Measurements from ENCODE around the gene TEKT1.
"Not testable (repeated sequence)": the region's sequence is repeated elsewhere in the genome, so short reads cannot be mapped to it uniquely, and the experiment has no call there.

Gene TEKT1

GRCh38 chr17:6843241-6843880, 11.8 kb upstream of the TEKT1 start:
- no peak for DNase-seq (ENCODE audit: low read depth)
- peak; percentile 41 for TF ChIP-seq CTCF (IDR thresholded peaks at IDR 0.05; ENCODE audit: low read depth, low read length, missing control alignments)
- no peak overlapping the region for H3K4me3 ChIP-seq (ENCODE audit: low read depth, low read length)

GRCh38 chr17:6841769-6842168, 10.2 kb upstream of the TEKT1 start:
- not testable (repeated sequence) for DNase-seq (ENCODE audit: low read depth); H3K4me3 ChIP-seq (ENCODE audit: low read depth, low read length)

- no peak for TF ChIP-seq CTCF (IDR thresholded peaks at IDR 0.05; ENCODE audit: low read depth, low read length, missing control alignments)
- DNase-seq (ENCODE audit: low read depth): no peak
- H3K4me3 ChIP-seq (ENCODE audit: low read depth, low read length): no peak overlapping the region
Observed at GRCh38 chr17:6830383-6830986, 1.0 kb downstream of the TEKT1 start.

GRCh38 chr17:6823011-6823442, 8.5 kb downstream of the TEKT1 start:
- DNase-seq (ENCODE audit: low read depth): no peak
- TF ChIP-seq CTCF (IDR thresholded peaks at IDR 0.05; ENCODE audit: low read depth, low read length, missing control alignments): no peak
- no peak overlapping the region for H3K4me3 ChIP-seq (ENCODE audit: low read depth, low read length)

DNA sequence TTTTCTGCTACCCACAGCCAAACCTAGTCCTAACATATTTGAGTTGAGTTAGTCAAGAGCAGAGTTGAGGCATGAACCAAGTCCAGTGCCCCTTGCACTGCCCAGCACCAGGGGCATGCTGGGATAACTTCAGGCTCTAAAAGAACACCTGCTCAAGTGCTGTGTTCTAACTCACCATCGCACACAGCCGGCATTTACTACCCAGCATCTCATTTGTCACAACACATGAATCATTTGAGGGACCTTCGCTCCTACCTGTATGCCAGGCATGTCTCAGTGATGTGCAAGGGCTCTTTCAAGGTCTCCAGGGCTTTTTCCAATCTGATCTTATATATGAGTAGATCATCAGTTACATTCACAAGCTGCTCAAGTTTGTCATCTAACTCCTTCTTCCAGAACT, 12.6 kb downstream of the TEKT1 start:
- TF ChIP-seq CTCF (IDR thresholded peaks at IDR 0.05; ENCODE audit: low read depth, low read length, missing control alignments): no peak
- peak; percentile 21 for DNase-seq (ENCODE audit: low read depth)
- no peak overlapping the region for H3K4me3 ChIP-seq (ENCODE audit: low read depth, low read length)

GRCh38 chr17:6816368-6816767, 15.2 kb downstream of the TEKT1 start:
- not testable (repeated sequence) for H3K4me3 ChIP-seq (ENCODE audit: low read depth, low read length); DNase-seq (ENCODE audit: low read depth)

- DNase-seq (ENCODE audit: low read depth): no peak
- H3K4me3 ChIP-seq (ENCODE audit: low read depth, low read length): no peak overlapping the region
- TF ChIP-seq CTCF (IDR thresholded peaks at IDR 0.05; ENCODE audit: low read depth, low read length, missing control alignments): no peak
Observed at GRCh38 chr17:6815775-6816174, 15.8 kb downstream of the TEKT1 start.

GRCh38 chr17:6812295-6812694, 19.2 kb downstream of the TEKT1 start:
- DNase-seq (ENCODE audit: low read depth): no peak
- no peak overlapping the region for H3K4me3 ChIP-seq (ENCODE audit: low read depth, low read length)
- TF ChIP-seq CTCF (IDR thresholded peaks at IDR 0.05; ENCODE audit: low read depth, low read length, missing control alignments): no peak
